ENCODE results near the gene SPATA2L. TPM values are rescaled to one million over a fixed set of nuclear protein-coding genes. Genes with fewer than 3 reads are reported as not detected.

The SPATA2L gene
- total RNA-seq: 10 to 100 TPM; 14.1 to 32.3 (median 21.5) TPM

GRCh38 chr16:89701425-89702406 lies at the start of gene SPATA2L:
TSS of gene SPATA2L (minus strand) at chr16:89701705. CDS start at chr16:89701232, 473 bp downstream.
- WGBS: under 1% methylated on average over 30 of the region's 97 CpGs
- TF ChIP-seq POLR2AphosphoS5 (IDR thresholded peaks at IDR 0.05) (peak in 1 of 3 donors; percentile 5), CTCF (IDR thresholded peaks at IDR 0.05) (no peak), POLR2A (IDR thresholded peaks at IDR 0.05) (peak; percentile 57 to 68), EP300 (IDR thresholded peaks at IDR 0.05) (no peak)
- Histone ChIP-seq H3K4me3 (peak within 1 kb of the TSS; percentile 81), H3K36me3 (peaks cover 14% of the 10 kb centered on the region), H3K4me1 (peaks cover 31% of the 10 kb centered on the region), H3K27me3 (no peaks in the 10 kb centered on the region), H3K9me3 (no peaks in the 10 kb centered on the region), H3K27ac (peak within 1 kb of the TSS; percentile 76)
- peak; percentile 93 to 94 for DNase-seq (ENCODE audit: low spot score in 2 of 2)

GRCh38 chr16:89749637-89750036 lies 48.1 kb upstream of the SPATA2L start:
- H3K9me3 ChIP-seq: no peaks in the 10 kb centered on the region
- H3K27me3 ChIP-seq: no peaks in the 10 kb centered on the region
- no peak overlapping the region for H3K4me3 ChIP-seq
- no peak overlapping the region for H3K27ac ChIP-seq
- TF ChIP-seq POLR2A (IDR thresholded peaks at IDR 0.05) (no peak), EP300 (IDR thresholded peaks at IDR 0.05) (no peak), POLR2AphosphoS5 (IDR thresholded peaks at IDR 0.05) (no peak), CTCF (IDR thresholded peaks at IDR 0.05) (no peak)
- no peaks in the 10 kb centered on the region for H3K36me3 ChIP-seq
- no peak for DNase-seq (ENCODE audit: low spot score in 2 of 2)
- 36% methylated on average over 6 of the region's 10 CpGs for WGBS
- peaks cover 6% of the 10 kb centered on the region for H3K4me1 ChIP-seq

GRCh38 chr16:89748921-89749320 lies 47.4 kb upstream of the SPATA2L start:
- Histone ChIP-seq H3K27ac (no peak overlapping the region), H3K4me1 (peaks cover 6% of the 10 kb centered on the region), H3K9me3 (no peaks in the 10 kb centered on the region), H3K4me3 (no peak overlapping the region), H3K27me3 (no peaks in the 10 kb centered on the region), H3K36me3 (no peaks in the 10 kb centered on the region)
- 98% methylated on average over 11 of the region's 11 CpGs for WGBS
- TF ChIP-seq CTCF (IDR thresholded peaks at IDR 0.05) (no peak), POLR2AphosphoS5 (IDR thresholded peaks at IDR 0.05) (no peak), POLR2A (IDR thresholded peaks at IDR 0.05) (no peak)
- no peak for DNase-seq (ENCODE audit: low spot score in 2 of 2)

GRCh38 chr16:89748076-89748475 lies 46.6 kb upstream of the SPATA2L start:
- H3K4me3 ChIP-seq: no peak overlapping the region
- 90% methylated on average over 9 of the region's 9 CpGs for WGBS
- no peaks in the 10 kb centered on the region for H3K27me3 ChIP-seq
- H3K27ac ChIP-seq: no peak overlapping the region
- no peaks in the 10 kb centered on the region for H3K36me3 ChIP-seq
- no peak for DNase-seq (ENCODE audit: low spot score in 2 of 2)
- no peak for TF ChIP-seq POLR2A (IDR thresholded peaks at IDR 0.05)
- TF ChIP-seq EP300 (IDR thresholded peaks at IDR 0.05): no peak
- TF ChIP-seq CTCF (IDR thresholded peaks at IDR 0.05): no peak
- TF ChIP-seq POLR2AphosphoS5 (IDR thresholded peaks at IDR 0.05): no peak
- peaks cover 6% of the 10 kb centered on the region for H3K4me1 ChIP-seq
- H3K9me3 ChIP-seq: no peaks in the 10 kb centered on the region

- no peak overlapping the region for H3K27ac ChIP-seq
- DNase-seq (ENCODE audit: low spot score in 2 of 2): no peak
- 98% methylated on average over 11 of the region's 15 CpGs for WGBS
These were observed 44.5 kb upstream of the SPATA2L start for GRCh38 chr16:89746043-89746442.

More at GRCh38 chr16:89746043-89746442, 44.5 kb upstream of the SPATA2L start:
- H3K36me3 ChIP-seq: peaks cover 8% of the 10 kb centered on the region
- H3K9me3 ChIP-seq: no peaks in the 10 kb centered on the region
- TF ChIP-seq POLR2AphosphoS5 (IDR thresholded peaks at IDR 0.05): no peak
- TF ChIP-seq EP300 (IDR thresholded peaks at IDR 0.05): no peak
- TF ChIP-seq POLR2A (IDR thresholded peaks at IDR 0.05): no peak
- TF ChIP-seq CTCF (IDR thresholded peaks at IDR 0.05): no peak
- no peak overlapping the region for H3K4me3 ChIP-seq
- H3K4me1 ChIP-seq: peaks cover 6% of the 10 kb centered on the region
- H3K27me3 ChIP-seq: no peaks in the 10 kb centered on the region
